MM.1S (cell line): Measurements from ENCODE around the gene ZNF503.
"Not testable (repeated sequence)": the region's sequence is repeated elsewhere in the genome, so short reads cannot be mapped to it uniquely, and the experiment has no call there.

Source experiments
- DNase-seq: peaks from one replicate; pipeline ENCODE4 v3.0.0-alpha.2; 2015
- H2AFZ ChIP-seq: fragments of 300-600 bp; sonication (generic); 2 replicates; pipeline ENCODE4 v1.6.0; 2016; ENCODE audit warnings: antibody characterized with exemption, low read length
- H3F3A ChIP-seq: fragments of 300-600 bp; sonication (generic); 2 replicates; pipeline ENCODE4 v1.6.1; 2016; ENCODE audit warnings: mild to moderate bottlenecking, antibody characterized with exemption, low read length, moderate library complexity, mixed read lengths; ENCODE audit not compliant: insufficient read depth
- H3K27ac ChIP-seq: fragments of 300-600 bp; sonication (generic); 2 replicates; pipeline ENCODE4 v1.5.1; 2016; ENCODE audit warnings: mild to moderate bottlenecking, low read length
- H3K27me3 ChIP-seq: fragments of 300-600 bp; sonication (generic); replicated peaks from 2 replicates; pipeline ENCODE4 v1.6.0; 2016; ENCODE audit warnings: low read length; ENCODE audit not compliant: insufficient read depth
- H3K36me3 ChIP-seq: fragments of 300-600 bp; sonication (generic); replicated peaks from 2 replicates; pipeline ENCODE4 v1.6.1; 2016; ENCODE audit warnings: mild to moderate bottlenecking, low read length, mixed read lengths; ENCODE audit not compliant: insufficient read depth
- H3K4me1 ChIP-seq: fragments of 300-600 bp; sonication (generic); 2 replicates; pipeline ENCODE4 v1.6.1; 2016; ENCODE audit warnings: low read length, mixed read lengths
- H3K4me2 ChIP-seq: fragments of 300-600 bp; sonication (generic); 2 replicates; pipeline ENCODE4 v1.6.0; 2016; ENCODE audit warnings: low read depth, low read length
- H3K4me3 ChIP-seq: fragments of 300-600 bp; sonication (generic); 2 replicates; pipeline ENCODE4 v1.5.1; 2016; ENCODE audit warnings: low read length, mixed read lengths
- H3K79me2 ChIP-seq: fragments of 300-600 bp; sonication (generic); 2 replicates; pipeline ENCODE4 v1.6.1; 2016; ENCODE audit warnings: mixed run types, low read length, mixed read lengths
- H3K9ac ChIP-seq: fragments of 300-600 bp; sonication (generic); 2 replicates; pipeline ENCODE4 v1.6.1; 2016; ENCODE audit warnings: low read length, mixed read lengths
- H3K9me2 ChIP-seq: fragments of 300-600 bp; sonication (generic); replicated peaks from 2 replicates; pipeline ENCODE4 v1.6.1; 2016; ENCODE audit warnings: mild to moderate bottlenecking, low read length, mixed read lengths; ENCODE audit not compliant: insufficient read depth
- H3K9me3 ChIP-seq: fragments of 300-600 bp; sonication (generic); replicated peaks from 2 replicates; pipeline ENCODE4 v1.6.1; 2016; ENCODE audit warnings: mild to moderate bottlenecking, low read length, mixed read lengths; ENCODE audit not compliant: insufficient read depth
- H4K20me1 ChIP-seq: fragments of 300-600 bp; sonication (generic); 2 replicates; pipeline ENCODE4 v1.6.1; 2016; ENCODE audit warnings: mild to moderate bottlenecking, low read length, moderate library complexity, mixed read lengths; ENCODE audit not compliant: insufficient read depth
- CTCF ChIP-seq: fragments of 300-600 bp; sonication (generic); IDR thresholded peaks from 2 replicates; pipeline ENCODE4 v1.5.1; 2016; ENCODE audit warnings: antibody characterized with exemption, low read length, mixed read lengths
- EZH2 ChIP-seq: fragments of 300-600 bp; sonication (generic); optimal IDR thresholded peaks from 2 replicates; pipeline ENCODE3; 2017; ENCODE audit warnings: low read depth, mild to moderate bottlenecking, antibody characterized with exemption, low read length, mixed read lengths
- EZH2phosphoT487 ChIP-seq: fragments of 300-600 bp; sonication (generic); IDR thresholded peaks from 2 replicates; pipeline ENCODE4 v1.6.1; 2018; ENCODE audit warnings: antibody characterized with exemption, low read length

The ZNF503 gene

GRCh38 chr10:75367901-75368300 is 33.7 kb downstream of the ZNF503 start:
- no peaks in the 10 kb centered on the region for H3K79me2 ChIP-seq

GRCh38 chr10:75367021-75367487 is 34.5 kb downstream of the ZNF503 start:
- H3K36me3 ChIP-seq: no peaks in the 10 kb centered on the region
- no peak overlapping the region for H3K4me3 ChIP-seq
- H3K9me2 ChIP-seq: no peaks in the 10 kb centered on the region
- no peaks in the 10 kb centered on the region for H3K27me3 ChIP-seq
- no peak overlapping the region for H3K27ac ChIP-seq
- no peaks in the 10 kb centered on the region for H3K9me3 ChIP-seq
- H3K79me2 ChIP-seq: no peaks in the 10 kb centered on the region
- no peak for DNase-seq
- H3F3A ChIP-seq: no peaks in the 10 kb centered on the region
- no peak overlapping the region for H3K4me2 ChIP-seq
- H2AFZ ChIP-seq: no peak overlapping the region
- H3K4me1 ChIP-seq: no peaks in the 10 kb centered on the region
- TF ChIP-seq EZH2phosphoT487 (no peak), EZH2 (no peak), CTCF (no peak)
- H4K20me1 ChIP-seq: no peaks in the 10 kb centered on the region
- no peak overlapping the region for H3K9ac ChIP-seq

More at GRCh38 chr10:75367901-75368300, 33.7 kb downstream of the ZNF503 start:
- Histone ChIP-seq H3K9me2 (no peaks in the 10 kb centered on the region), H3K4me2 (no peak overlapping the region), H3K27me3 (no peaks in the 10 kb centered on the region), H3K9me3 (no peaks in the 10 kb centered on the region), H3K27ac (no peak overlapping the region), H3F3A (no peaks in the 10 kb centered on the region), H3K4me1 (no peaks in the 10 kb centered on the region), H4K20me1 (no peaks in the 10 kb centered on the region), H3K36me3 (no peaks in the 10 kb centered on the region), H2AFZ (no peak overlapping the region), H3K9ac (no peak overlapping the region), H3K4me3 (no peak overlapping the region)
- no peak for DNase-seq
- TF ChIP-seq EZH2 (no peak), EZH2phosphoT487 (no peak), CTCF (no peak)

- H3K4me3 ChIP-seq: no peak overlapping the region
- H2AFZ ChIP-seq: no peak overlapping the region
- no peaks in the 10 kb centered on the region for H3K27me3 ChIP-seq
- DNase-seq: no peak
- no peaks in the 10 kb centered on the region for H3K36me3 ChIP-seq
- H3K9me3 ChIP-seq: no peaks in the 10 kb centered on the region
- H3K9ac ChIP-seq: no peak overlapping the region
- no peaks in the 10 kb centered on the region for H3K9me2 ChIP-seq
- H4K20me1 ChIP-seq: no peaks in the 10 kb centered on the region
- no peaks in the 10 kb centered on the region for H3K4me1 ChIP-seq
- H3F3A ChIP-seq: no peaks in the 10 kb centered on the region
- no peak overlapping the region for H3K4me2 ChIP-seq
- no peak overlapping the region for H3K27ac ChIP-seq
- H3K79me2 ChIP-seq: no peaks in the 10 kb centered on the region
- TF ChIP-seq CTCF (no peak), EZH2phosphoT487 (no peak), EZH2 (no peak)
Measured at GRCh38 chr10:75363431-75363830, 38.1 kb downstream of the ZNF503 start.

- H3K36me3 ChIP-seq, H3K9ac ChIP-seq, H3K79me2 ChIP-seq, H3K27ac ChIP-seq, DNase-seq, H4K20me1 ChIP-seq, H2AFZ ChIP-seq, H3K27me3 ChIP-seq, H3K4me3 ChIP-seq, H3K4me1 ChIP-seq, H3K9me3 ChIP-seq, H3K4me2 ChIP-seq, H3K9me2 ChIP-seq, H3F3A ChIP-seq: not testable (repeated sequence)
Measured at GRCh38 chr10:75359876-75360275, 41.7 kb downstream of the ZNF503 start.
